ENCODE data around the gene PI16.

Gene PI16

GRCh38 chr6:37005061-37005810 is 50.7 kb downstream of the PI16 start, which contains the start of gene FGD2:
Gene FGD2 (plus strand): TSS chr6:37005655. CDS start chr6:37005818, 163 bp downstream.
- no peak for DNase-seq

GRCh38 chr6:37005827-37006567 is 51.5 kb downstream of the PI16 start:
- no peak for DNase-seq

GRCh38 chr6:37006793-37007339 is 52.3 kb downstream of the PI16 start:
- DNase-seq, result no peak

GRCh38 chr6:37007340-37008043 is 53.0 kb downstream of the PI16 start:
- DNase-seq, result no peak

GRCh38 chr6:37008484-37009465 is 54.2 kb downstream of the PI16 start:
- no peak for DNase-seq

GRCh38 chr6:37010402-37010892 is 55.9 kb downstream of the PI16 start:
- no peak for DNase-seq

GRCh38 chr6:37011656-37012378 is 57.3 kb downstream of the PI16 start:
- DNase-seq, result no peak

GRCh38 chr6:37013516-37014491 is 59.3 kb downstream of the PI16 start:
- no peak for DNase-seq
